ENCODE results near the gene IGFBP4.

Gene IGFBP4

GRCh38 chr17:40467281-40467867 lies 24.1 kb downstream of the IGFBP4 start:
- TF ChIP-seq CTCF (IDR thresholded peaks at IDR 0.05; ENCODE audit: insufficient read depth, missing control alignments): no peak
- no peak for FAIRE-seq
- no peak for DNase-seq (ENCODE audit: insufficient read length, low spot score)

DNA sequence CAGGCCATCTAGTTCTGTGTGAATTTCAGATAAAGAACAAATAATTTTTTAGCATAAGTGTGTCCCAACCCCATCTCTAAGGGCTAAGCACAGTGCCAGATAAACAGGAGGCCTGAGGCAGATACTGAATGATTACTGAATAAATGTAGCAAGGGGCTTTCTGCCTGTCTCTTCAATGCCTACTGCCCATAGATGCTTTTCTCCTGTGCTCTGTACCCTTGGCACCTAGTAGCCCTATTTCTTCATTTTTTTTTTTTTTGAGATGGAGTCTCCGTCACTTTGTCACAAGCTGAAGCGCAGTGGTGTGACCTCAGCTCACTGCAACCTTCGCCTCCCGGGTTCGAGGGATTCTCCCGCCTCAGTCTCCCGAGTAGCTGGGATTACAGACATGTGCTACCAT lies 25.3 kb downstream of the IGFBP4 start:
- FAIRE-seq (no peak), DNase-seq (ENCODE audit: insufficient read length, low spot score) (no peak)
- TF ChIP-seq CTCF (IDR thresholded peaks at IDR 0.05; ENCODE audit: insufficient read depth, missing control alignments): no peak

DNA sequence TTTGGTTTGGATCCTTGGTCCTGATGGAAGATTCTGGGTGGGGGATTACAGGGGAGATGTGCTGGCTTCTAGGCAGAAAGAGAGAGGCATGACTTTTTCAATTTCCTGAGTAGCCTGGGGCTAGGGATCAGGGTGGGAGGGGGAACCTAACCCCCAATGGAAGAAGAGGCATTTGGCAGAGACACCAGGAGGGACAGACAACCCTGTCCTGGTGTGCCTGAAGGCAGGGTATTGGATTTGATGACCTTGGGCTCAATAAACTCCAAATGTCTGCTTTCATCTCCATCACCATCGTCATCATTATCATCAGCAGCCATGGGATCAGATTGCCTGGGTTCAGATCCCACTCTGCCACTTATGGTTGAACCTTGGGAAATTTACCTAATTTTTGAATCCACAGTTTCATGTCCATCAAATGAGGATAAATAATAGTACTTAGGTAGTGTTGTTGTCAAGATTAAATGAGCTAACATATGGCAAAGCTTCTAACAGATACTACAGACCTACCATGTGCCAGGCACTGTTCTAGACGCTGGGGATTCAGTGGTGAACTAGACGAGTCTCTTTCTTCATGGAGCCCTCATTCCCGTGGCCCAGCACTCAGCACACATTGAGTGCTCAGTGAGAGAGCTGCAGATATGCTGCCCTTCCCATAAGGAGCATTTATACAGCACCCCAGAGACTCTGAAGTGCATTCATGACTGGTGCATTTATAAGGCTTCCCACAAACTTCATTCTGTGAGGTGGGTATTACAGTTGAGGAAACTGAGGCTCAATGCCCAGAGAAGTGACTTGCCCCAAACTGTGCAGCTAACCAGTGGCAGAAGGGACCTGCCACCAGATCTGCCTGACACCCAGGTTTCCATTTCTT lies 26.8 kb downstream of the IGFBP4 start:
- TF ChIP-seq CTCF (IDR thresholded peaks at IDR 0.05; ENCODE audit: insufficient read depth, missing control alignments): no peak
- FAIRE-seq (no peak), DNase-seq (ENCODE audit: insufficient read length, low spot score) (no peak)

DNA sequence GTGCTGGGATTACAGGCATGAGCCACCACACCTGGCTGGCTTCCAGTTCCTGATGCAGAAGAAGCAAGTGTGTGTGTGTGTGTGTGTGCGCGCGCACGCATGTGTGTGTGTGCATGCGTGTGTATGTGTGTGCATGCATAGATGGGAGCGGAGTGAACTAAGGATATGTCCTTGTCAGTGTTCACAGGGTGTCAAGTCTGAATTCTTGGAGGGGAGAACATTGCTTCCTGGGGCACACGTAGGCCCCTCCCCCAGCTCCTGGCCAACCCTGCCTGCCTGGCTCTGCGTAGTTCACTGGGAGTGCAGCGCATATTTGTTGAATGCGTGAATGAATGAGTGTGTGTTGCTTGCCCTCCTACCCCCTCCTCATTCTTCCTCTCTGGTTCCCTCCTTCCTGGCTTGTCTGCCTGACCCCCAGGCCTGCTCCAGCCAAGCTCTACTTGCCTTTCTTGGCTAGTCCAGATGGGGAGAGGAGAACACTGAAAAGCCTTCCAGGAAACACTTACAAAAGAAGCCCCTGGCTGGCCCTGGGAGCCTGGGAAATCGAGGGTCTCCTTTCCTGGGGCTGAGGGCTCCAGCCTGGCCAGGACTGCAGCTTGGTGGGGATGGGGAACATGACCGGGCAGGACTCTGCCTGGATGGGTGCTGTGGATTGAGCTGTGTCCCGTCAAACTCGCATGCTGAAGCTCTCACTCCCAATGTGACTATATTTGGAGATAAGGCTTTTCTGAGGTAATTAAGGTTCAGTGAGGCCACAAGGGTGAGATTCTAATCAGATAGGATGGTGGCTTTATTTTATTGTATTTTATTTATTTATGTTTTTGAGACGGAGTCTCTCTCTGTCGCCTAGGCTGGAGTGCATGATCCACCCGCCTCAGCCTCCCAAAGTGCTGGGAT lies 27.9 kb downstream of the IGFBP4 start:
- FAIRE-seq (no peak), DNase-seq (ENCODE audit: insufficient read length, low spot score) (no peak)
- no peak for TF ChIP-seq CTCF (IDR thresholded peaks at IDR 0.05; ENCODE audit: insufficient read depth, missing control alignments)

GRCh38 chr17:40471846-40472732 lies 28.8 kb downstream of the IGFBP4 start:
- no peak for TF ChIP-seq CTCF (IDR thresholded peaks at IDR 0.05; ENCODE audit: insufficient read depth, missing control alignments)
- FAIRE-seq: no peak
- DNase-seq (ENCODE audit: insufficient read length, low spot score): no peak

- DNase-seq (ENCODE audit: insufficient read length, low spot score) (no peak), FAIRE-seq (no peak)
- no peak for TF ChIP-seq CTCF (IDR thresholded peaks at IDR 0.05; ENCODE audit: insufficient read depth, missing control alignments)
These were observed 29.6 kb downstream of the IGFBP4 start for GRCh38 chr17:40472733-40473452.

Measured in D721Med (cell line).